Endodermal cell (in vitro differentiated cells): ENCODE measurements around the gene EIF3L. TPM values are rescaled to one million over a fixed set of nuclear protein-coding genes. Genes with fewer than 3 reads are reported as not detected.

Experiments used
- DNase-seq: peaks from one replicate; pipeline ENCODE4 v3.0.0-alpha.2; 2017
- H3K27ac ChIP-seq: 2 replicates; pipeline ENCODE4 v1.5.1; 2013; ENCODE audit warnings: mild to moderate bottlenecking, low read depth, low read length, moderate library complexity
- H3K27me3 ChIP-seq: 2 replicates; pipeline ENCODE4 v1.6.1; 2013; ENCODE audit warnings: mild to moderate bottlenecking, low read length, moderate library complexity; ENCODE audit not compliant: insufficient read depth, control insufficient read depth, poor library complexity, severe bottlenecking
- H3K36me3 ChIP-seq: 2 replicates; pipeline ENCODE4 v1.7.0; 2013; ENCODE audit warnings: mild to moderate bottlenecking, low read length, moderate library complexity; ENCODE audit not compliant: control insufficient read depth, insufficient read depth
- H3K4me1 ChIP-seq: one replicate; pipeline ENCODE4 v1.7.0; 2013; ENCODE audit warnings: low read length; ENCODE audit not compliant: control insufficient read depth, insufficient read depth
- H3K4me3 ChIP-seq: 2 replicates; pipeline ENCODE4 v1.5.1; 2013; ENCODE audit warnings: mild to moderate bottlenecking, low read length, moderate library complexity
- H3K9ac ChIP-seq: 2 replicates; pipeline ENCODE4 v1.6.1; 2013; ENCODE audit warnings: mild to moderate bottlenecking, low read length, moderate library complexity; ENCODE audit not compliant: poor library complexity, severe bottlenecking; ENCODE audit errors: extremely low read depth
- H3K9me3 ChIP-seq: 2 replicates; pipeline ENCODE4 v1.6.1; 2013; ENCODE audit warnings: mild to moderate bottlenecking, low read length, moderate library complexity; ENCODE audit not compliant: control insufficient read depth
- H3K27ac Mint-ChIP-seq: 2 replicates; pipeline ENCODE4 v1.8.0; 2020; ENCODE audit warnings: mixed read lengths
- H3K27me3 Mint-ChIP-seq: 2 replicates; pipeline ENCODE4 v1.8.0; 2021; ENCODE audit warnings: mild to moderate bottlenecking, mixed read lengths; ENCODE audit not compliant: insufficient read depth
- H3K36me3 Mint-ChIP-seq: 2 replicates; pipeline ENCODE4 v1.8.0; 2020; ENCODE audit warnings: low read depth, mixed read lengths
- H3K4me1 Mint-ChIP-seq: 2 replicates; pipeline ENCODE4 v1.8.0; 2020; ENCODE audit warnings: mixed read lengths
- H3K4me3 Mint-ChIP-seq: 2 replicates; pipeline ENCODE4 v1.8.0; 2020; ENCODE audit warnings: mild to moderate bottlenecking, moderate library complexity, mixed read lengths
- H3K9me3 Mint-ChIP-seq: 2 replicates; pipeline ENCODE4 v1.8.0; 2020; ENCODE audit warnings: mild to moderate bottlenecking, mixed read lengths
- WGBS, 2 experiments: methylation state at CpG; one replicate each; pipeline versions ENCODE4 v1.1.5 to v1.1.7; 2013; ENCODE audit warnings: missing lambda C conversion rate in 2 of 2, mixed read lengths in 1 of 2; ENCODE audit not compliant: insufficient coverage in 1 of 2, insufficient read length in 1 of 2; 5-methylcytosine and 5-hydroxymethylcytosine counted together
- total RNA-seq, 2 donors: library from RNA; stranded (reverse); fragmentation: NEBNext Ultra II Directional in 1 of 2; extraction: Animal tissue kit (Norgen Biotek cat#: 25700) in 1 of 2; gene quantifications; 2 replicates in 1 of 2; 3 replicates in 1 of 2; pipeline ENCODE4 v1.2.1, GENCODE V29; 2021
- TF ChIP-seq, protein P1 (sequence below): fragments of 200-600 bp; sonication (generic); conservative IDR thresholded peaks from 2 replicates; pipeline ENCODE4 v1.5.0; 2021; ENCODE audit warnings: antibody characterized with exemption, mild to moderate bottlenecking

Gene EIF3L
- total RNA-seq, 2 donors from 2014 or later, result 469 to 541 TPM

DNA sequence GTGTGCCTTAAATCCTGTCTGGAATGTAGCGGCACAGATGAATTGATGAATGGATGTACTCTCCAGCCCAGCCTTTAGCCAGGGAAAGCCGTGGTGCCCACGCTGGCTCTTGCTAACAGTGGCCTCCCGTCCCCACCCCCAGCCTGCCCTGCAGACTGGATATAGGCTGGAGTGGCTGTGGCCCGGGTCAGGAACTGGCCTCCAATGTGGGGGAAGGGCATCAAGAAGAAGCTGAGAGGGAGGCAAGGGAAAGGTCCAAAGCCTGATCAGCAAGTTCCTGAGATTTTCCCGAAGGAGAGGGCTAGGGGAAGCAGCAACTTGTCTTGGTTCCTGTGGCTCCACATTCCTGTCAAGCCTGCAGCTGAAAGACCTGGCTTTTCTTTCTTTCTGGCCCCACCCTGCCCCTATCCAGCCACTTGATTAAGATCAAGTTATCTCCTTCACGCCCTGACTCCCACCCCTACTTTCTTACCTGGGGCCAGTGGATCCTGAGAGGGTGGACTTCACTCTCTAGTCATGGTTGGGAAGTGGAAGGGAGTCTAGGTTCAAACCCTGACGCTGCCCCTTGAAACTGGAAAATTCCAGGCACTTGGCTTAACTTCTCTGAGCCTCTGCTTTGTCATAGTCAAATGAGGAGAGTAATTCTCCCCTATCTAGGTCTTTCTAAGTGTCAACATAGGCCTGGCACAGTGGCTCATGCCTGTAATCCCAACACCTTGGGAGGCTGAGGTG, 45.9 kb downstream of the EIF3L start:
- 46 to 59% methylated on average over 4 to 8 of the region's 8 CpGs for WGBS, 2 experiments
- peak; percentile 86 for DNase-seq
- Histone ChIP-seq H3K36me3 (peaks cover 17% of the 10 kb centered on the region), H3K9me3 (no peaks in the 10 kb centered on the region), H3K4me1 (peaks cover 43% of the 10 kb centered on the region), H3K27me3 (no peaks in the 10 kb centered on the region), H3K9ac (peak overlapping the region; percentile 67), H3K27ac (peak overlapping the region; percentile 78), H3K4me3 (peak overlapping the region; percentile 34)
- Mint-ChIP-seq H3K27ac (peak overlapping the region; percentile 99), H3K4me1 (peaks cover 50% of the 10 kb centered on the region), H3K36me3 (peaks cover 6% of the 10 kb centered on the region), H3K27me3 (no peaks in the 10 kb centered on the region), H3K9me3 (no peaks in the 10 kb centered on the region), H3K4me3 (no peak overlapping the region)
- TF ChIP-seq, protein P1, sequence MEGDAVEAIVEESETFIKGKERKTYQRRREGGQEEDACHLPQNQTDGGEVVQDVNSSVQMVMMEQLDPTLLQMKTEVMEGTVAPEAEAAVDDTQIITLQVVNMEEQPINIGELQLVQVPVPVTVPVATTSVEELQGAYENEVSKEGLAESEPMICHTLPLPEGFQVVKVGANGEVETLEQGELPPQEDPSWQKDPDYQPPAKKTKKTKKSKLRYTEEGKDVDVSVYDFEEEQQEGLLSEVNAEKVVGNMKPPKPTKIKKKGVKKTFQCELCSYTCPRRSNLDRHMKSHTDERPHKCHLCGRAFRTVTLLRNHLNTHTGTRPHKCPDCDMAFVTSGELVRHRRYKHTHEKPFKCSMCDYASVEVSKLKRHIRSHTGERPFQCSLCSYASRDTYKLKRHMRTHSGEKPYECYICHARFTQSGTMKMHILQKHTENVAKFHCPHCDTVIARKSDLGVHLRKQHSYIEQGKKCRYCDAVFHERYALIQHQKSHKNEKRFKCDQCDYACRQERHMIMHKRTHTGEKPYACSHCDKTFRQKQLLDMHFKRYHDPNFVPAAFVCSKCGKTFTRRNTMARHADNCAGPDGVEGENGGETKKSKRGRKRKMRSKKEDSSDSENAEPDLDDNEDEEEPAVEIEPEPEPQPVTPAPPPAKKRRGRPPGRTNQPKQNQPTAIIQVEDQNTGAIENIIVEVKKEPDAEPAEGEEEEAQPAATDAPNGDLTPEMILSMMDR, result no peak

- no peaks in the 10 kb centered on the region for H3K9me3 ChIP-seq
- H3K9ac ChIP-seq, result peak overlapping the region; percentile 18
- Mint-ChIP-seq H3K27me3 (peaks cover 2% of the 10 kb centered on the region), H3K9me3 (no peaks in the 10 kb centered on the region), H3K4me1 (peaks cover 50% of the 10 kb centered on the region), H3K27ac (peak overlapping the region; percentile 82), H3K36me3 (peaks cover 3% of the 10 kb centered on the region), H3K4me3 (no peak overlapping the region)
- H3K4me1 ChIP-seq, result peaks cover 43% of the 10 kb centered on the region
- WGBS, 2 experiments, result 80% methylated on average over 1 to 5 of the region's 5 CpGs
- H3K4me3 ChIP-seq, result no peak overlapping the region
- H3K27me3 ChIP-seq, result no peaks in the 10 kb centered on the region
- H3K36me3 ChIP-seq, result peaks cover 10% of the 10 kb centered on the region
- TF ChIP-seq, protein P1, result no peak
- peak; percentile 68 for DNase-seq
- H3K27ac ChIP-seq, result no peak overlapping the region
Observed at GRCh38 chr22:37896181-37896592, 47.0 kb downstream of the EIF3L start.

- Histone ChIP-seq H3K27me3 (no peaks in the 10 kb centered on the region), H3K9me3 (no peaks in the 10 kb centered on the region), H3K36me3 (peaks cover 3% of the 10 kb centered on the region), H3K4me1 (peaks cover 43% of the 10 kb centered on the region), H3K27ac (peak overlapping the region; percentile 61), H3K9ac (no peak overlapping the region), H3K4me3 (no peak overlapping the region)
- DNase-seq, result no peak
- Mint-ChIP-seq H3K36me3 (peaks cover 3% of the 10 kb centered on the region), H3K27ac (peak overlapping the region; percentile 92), H3K9me3 (no peaks in the 10 kb centered on the region), H3K4me3 (no peak overlapping the region), H3K27me3 (peaks cover 9% of the 10 kb centered on the region), H3K4me1 (peaks cover 50% of the 10 kb centered on the region)
- TF ChIP-seq, protein P1, result no peak
- WGBS, 2 experiments, result 75 to 88% methylated on average over 2 to 3 of the region's 3 CpGs
Observed at GRCh38 chr22:37896939-37897338, 47.7 kb downstream of the EIF3L start.
